ENCODE results near the gene HTRA3. TPM values are rescaled to one million over a fixed set of nuclear protein-coding genes. Genes with fewer than 3 reads are reported as not detected.

HTRA3 gene
- total RNA-seq, result 1.9 and 3.9 TPM in 2 replicates

DNA sequence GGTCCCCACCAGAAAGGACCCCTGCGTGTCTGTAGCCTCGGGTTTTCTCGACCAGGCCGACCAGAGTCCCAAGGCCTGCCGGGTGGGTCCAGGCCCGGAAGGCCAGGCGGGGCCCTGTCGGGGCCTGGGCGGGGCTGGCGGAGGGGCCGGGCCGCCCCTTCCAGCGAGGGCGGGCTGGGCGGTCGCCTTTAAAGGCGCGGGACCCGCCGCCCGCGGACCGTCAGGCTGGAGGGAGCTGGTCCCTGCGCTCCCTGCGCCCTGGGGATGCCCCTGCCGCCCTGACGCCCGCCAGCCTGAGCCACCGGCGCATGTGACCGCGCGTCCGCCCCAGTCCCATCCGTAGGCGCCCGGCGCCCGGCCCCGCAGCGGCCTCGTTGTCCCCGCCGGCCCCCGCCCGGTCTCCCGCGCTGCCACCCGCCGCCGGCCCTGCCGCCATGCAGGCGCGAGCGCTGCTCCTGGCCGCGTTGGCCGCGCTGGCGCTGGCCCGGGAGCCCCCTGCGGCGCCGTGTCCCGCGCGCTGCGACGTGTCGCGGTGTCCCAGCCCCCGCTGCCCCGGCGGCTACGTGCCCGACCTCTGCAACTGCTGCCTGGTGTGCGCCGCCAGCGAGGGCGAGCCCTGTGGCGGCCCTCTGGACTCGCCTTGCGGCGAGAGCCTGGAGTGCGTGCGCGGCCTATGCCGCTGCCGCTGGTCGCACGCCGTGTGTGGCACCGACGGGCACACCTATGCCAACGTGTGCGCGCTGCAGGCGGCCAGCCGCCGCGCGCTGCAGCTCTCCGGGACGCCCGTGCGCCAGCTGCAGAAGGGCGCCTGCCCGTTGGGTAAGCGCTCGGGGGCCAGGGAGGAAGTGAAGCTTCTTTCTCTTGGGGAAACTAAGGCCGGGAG is at the start of gene HTRA3:
Gene HTRA3 (plus strand): TSS at position 220 of the 883 bp plus-strand sequence. CDS start 215 bp downstream, at position 435.

Other genes starting within 250 kb of the HTRA3 start
- 0.36 and 0.80 TPM in 2 replicates for gene ABLIM2, start 110.9 kb upstream of the HTRA3 start, total RNA-seq
- 124 and 155 TPM in 2 replicates for gene SH3TC1, start 70.5 kb upstream of the HTRA3 start, total RNA-seq
- gene ACOX3, start 171.0 kb downstream of the HTRA3 start, total RNA-seq, result 26.5 and 35.4 TPM in 2 replicates
- gene TRMT44, start 171.0 kb downstream of the HTRA3 start, total RNA-seq, result 18.1 and 20.5 TPM in 2 replicates